NCI-H526 (cell line): ENCODE results near the gene CLN3.
"Not testable (repeated sequence)": the region's sequence is repeated elsewhere in the genome, so short reads cannot be mapped to it uniquely, and the experiment has no call there.

Experiments
- DNase-seq, 2 experiments: peaks; one replicate each; lab custom pipeline; 2025; lab: John Stamatoyannopoulos, UW

The CLN3 gene

GRCh38 chr16:28491970-28492474 is at the start of gene CLN3:
TSS of gene CLN3 (minus strand) at chr16:28492074. CDS start at chr16:28491759, 315 bp downstream.
- DNase-seq, result peak; percentile 92 to 95

DNA sequence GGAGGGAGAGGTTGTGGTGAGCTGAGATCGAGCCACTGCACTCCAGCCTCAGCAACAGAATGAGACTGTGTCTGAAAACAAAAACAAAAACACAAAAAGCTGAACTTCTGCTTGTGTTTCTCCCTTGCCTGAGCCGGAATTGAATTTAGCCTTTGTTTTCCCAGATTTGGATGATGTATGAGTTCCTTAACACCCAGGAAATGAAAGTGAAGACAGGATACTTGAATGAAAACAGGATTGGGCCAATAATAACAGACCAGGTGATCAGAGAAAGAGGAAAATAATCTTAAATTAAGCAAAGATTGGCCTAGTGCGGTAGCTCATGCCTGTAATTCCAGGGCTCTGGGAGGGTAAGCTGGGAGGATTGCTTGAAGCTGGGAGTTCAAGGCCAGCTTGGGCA is 48.5 kb upstream of the CLN3 start:
- no peak for DNase-seq

GRCh38 chr16:28538733-28539596 is 47.1 kb upstream of the CLN3 start, which contains the start of gene NUPR1:
TSS of gene NUPR1 (minus strand) at chr16:28538974. CDS start at chr16:28538907, 67 bp downstream.
- no peak for DNase-seq

DNA sequence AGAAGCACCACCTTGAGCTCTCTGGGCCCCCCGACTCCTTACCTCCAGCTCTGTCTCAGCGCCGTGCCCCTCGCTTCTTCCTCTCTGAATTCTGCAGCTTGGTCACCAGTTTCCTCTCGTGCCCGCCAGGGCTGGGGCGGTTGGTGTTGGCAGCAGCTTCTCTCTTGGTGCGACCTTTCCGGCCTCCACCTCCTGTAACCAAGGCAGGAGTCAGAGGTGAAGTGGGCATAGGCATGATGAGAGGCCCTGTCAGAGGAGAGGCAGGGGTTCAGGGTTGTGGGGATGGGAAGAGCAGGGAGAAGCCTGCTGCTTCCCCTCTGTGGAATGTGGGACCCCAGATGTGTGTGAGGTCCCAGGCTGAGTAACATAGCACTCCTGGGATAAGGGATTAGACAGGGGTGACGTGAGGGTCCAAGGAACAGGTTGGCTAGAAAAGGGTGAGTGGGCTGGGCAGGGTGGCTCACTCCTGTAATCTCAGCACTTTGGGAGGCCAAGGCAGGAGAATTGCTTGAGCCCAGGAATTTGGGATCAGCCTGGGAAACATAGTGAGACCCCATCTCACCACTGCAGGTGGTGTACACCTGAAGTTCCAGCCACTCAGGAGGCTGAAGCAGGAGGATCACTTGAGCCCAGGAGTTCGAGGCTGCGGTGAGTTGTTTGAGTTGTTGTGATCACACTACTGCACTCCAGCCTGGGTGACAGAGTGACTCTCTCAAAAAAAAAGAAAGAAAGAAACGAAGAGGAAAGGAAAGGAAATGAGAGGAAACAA is 46.3 kb upstream of the CLN3 start:
- DNase-seq, result no peak

- peak; percentile 12 to 24 for DNase-seq
Measured at GRCh38 chr16:28537076-28537475, 45.2 kb upstream of the CLN3 start.

- no peak for DNase-seq
Measured at GRCh38 chr16:28534542-28535373, 42.9 kb upstream of the CLN3 start.

GRCh38 chr16:28532940-28533647 is 41.2 kb upstream of the CLN3 start:
- DNase-seq, result no peak

DNA sequence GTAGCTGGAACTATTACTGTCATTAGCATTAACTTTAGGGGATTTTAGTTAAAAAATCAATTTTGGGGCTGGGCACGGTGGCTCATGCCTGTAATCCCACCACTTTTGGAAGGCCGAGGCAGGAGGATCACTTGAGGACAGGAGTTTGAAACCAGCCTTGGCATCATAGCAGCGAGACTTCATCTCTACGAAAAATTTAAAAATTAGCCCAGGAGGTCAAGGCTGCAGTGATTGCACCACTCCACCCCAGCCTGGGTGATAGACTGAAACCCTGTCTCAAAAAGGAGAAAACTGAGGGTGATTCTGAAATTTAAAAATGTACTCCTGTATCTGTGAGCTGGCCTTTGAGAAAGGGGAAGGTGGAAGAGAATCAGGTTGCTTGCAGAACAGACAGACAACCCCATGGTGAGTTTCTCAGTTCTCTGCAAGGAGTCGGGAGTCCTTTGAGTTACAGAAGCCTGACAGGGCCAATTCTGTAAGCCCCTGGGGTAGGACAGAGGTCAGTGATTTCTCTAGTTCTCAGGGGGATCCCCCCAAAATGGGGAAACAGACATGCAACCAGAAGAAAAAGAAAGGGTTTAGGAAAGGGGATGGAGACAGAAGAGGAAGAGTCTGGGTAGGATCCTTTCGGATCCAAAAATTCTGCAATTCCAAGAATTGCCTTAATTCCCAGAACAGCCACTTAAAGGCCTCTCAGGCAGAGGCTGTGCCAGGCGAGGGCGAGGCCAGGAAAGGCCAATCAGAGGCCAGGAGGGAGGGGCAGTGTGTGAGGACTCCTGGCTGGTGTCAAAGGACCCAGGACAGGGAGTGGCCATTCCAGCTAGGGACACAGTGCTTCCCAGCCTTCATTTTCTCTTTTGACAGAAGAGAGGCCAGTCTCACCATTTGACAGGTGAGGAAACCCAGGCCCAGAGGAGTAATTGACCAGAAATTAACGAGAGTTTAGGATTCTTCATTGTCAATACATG is 40.2 kb upstream of the CLN3 start:
- no peak for DNase-seq

DNA sequence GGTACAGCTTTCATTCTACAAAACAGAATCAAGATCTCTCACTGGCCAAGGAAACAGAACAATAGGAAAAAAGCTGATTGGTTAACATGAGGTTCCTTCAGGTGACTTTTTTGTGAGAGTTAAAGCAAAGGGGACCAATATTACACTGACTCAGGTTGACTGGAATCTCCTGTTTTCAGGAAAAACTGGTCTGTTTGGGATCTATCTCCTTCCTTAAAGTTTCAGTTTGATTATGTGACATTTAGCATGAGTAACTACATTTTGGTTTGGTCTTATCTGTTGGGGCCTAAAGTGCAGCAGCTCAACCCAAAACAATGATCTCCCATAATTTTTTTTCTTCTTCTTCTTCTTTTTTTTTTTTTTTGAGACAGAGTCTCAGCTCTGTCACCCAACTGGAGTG is 37.2 kb upstream of the CLN3 start:
- no peak for DNase-seq

DNA sequence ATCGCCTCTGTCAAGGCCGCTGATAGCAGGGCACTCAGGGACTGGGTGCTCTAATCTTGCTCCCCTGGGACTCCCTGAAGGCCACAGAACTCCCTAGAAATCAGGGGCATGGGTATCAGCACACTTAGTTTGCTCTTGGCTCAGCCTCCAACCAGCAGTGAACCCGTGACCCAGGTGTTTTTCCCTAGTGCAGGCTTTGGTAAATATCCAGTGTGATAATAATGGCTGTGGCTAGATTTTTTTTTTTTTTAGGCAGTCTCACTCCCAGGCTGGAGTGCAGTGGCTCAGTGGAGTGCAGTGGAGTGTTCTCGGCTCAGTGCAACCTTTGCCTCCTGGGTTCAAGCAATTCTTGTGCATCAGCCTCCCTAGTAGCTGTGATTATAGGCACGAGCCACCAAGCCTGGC is 36.6 kb upstream of the CLN3 start:
- DNase-seq, result no peak

GRCh38 chr16:28527985-28528384 is 36.1 kb upstream of the CLN3 start:
- DNase-seq, result no peak

GRCh38 chr16:28527100-28527785 is 35.4 kb upstream of the CLN3 start:
- not testable (repeated sequence) for DNase-seq

- DNase-seq, result no peak
Measured at GRCh38 chr16:28526201-28527099, 34.6 kb upstream of the CLN3 start.

DNA sequence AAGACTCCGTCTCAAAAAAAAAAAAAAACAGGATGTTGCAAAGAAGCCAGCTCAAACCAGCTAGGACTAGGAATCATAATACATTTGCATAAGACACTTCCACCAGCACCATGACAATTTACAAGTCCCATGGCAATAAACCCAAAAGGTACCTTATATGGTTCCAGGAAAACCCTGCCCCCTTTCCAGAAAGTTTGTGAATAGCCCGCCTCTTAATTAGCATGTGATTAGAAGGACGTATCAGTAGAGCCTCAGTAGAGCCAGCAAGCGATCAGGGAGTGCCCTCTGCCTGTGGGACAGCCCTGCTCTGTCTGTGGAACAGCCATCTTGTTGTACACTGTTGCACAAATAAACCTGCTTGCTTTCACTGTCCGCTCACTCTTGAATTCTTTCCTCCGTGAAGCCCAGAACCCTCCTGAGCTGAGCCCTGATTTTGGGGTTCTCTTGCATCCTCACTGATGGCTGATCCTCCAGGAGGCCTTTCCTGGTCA is 32.9 kb upstream of the CLN3 start:
- peak; percentile 87 to 89 for DNase-seq

DNA sequence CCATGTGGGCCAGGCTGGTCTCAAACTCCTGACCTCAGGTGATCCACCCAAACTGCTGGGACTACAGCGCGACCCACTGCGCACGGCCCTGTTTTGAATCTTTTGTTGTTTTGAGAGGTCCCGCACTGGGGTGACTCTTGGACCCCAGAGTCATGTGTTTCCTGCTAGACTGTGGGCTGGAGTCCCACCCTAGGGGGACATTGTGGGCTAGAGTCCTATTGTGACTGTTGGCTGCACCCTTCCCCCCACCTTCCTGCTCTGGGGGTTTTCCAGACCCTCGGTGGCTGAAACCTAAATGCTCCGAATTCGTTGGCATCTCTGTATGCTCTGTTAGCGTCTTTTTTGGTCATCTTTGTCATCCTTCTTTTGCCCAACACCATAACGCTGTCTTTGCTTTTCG is 30.9 kb upstream of the CLN3 start:
- DNase-seq, result no peak

DNA sequence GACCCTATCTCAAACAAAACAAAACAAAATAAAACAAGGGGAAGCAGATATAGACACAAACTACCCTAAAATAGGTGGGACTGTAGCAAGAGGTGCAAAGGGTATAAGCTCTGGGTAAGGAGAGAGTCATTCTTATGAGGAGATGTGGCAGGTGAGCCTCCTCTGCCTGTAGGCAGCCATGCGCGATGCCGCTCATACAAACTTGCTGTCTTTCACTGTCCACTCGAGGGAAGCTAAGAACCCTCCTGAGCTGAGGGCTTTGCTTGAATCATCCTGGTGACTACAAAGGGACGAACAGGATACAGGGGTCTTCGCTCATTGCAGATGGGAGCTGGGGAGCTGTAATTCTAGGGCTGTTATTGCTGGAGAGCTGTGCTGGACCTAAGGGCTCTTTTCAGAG is 29.6 kb upstream of the CLN3 start:
- DNase-seq, result no peak

- no peak for DNase-seq
Measured at GRCh38 chr16:28520672-28521071, 28.8 kb upstream of the CLN3 start.

- DNase-seq, result no peak
Measured at GRCh38 chr16:28514246-28514645, 22.4 kb upstream of the CLN3 start.
